Endothelial cell of umbilical vein (primary cell): ENCODE measurements around the gene SLC7A6. TPM values are rescaled to one million over a fixed set of nuclear protein-coding genes. Genes with fewer than 3 reads are reported as not detected.
A peak's percentile ranks its signal among the peaks of the same experiment; 100 is the strongest.

Experiments used
- BruUV-seq: library from RNA; stranded (reverse); fragments of 400-500 nt; replicated peaks from 2 replicates; lab custom pipeline; 2021; lab: Mats Ljungman, UMichigan
- CTCF ChIA-PET: fragments of 300-600, 350-600 bp; sonication (Branson Sonifier 250); formaldehyde crosslinking; loops from one replicate; lab custom pipeline; 2021; ENCODE audit warnings: antibody characterized with exemption, inconsistent platforms; lab: Charles Lee
- POLR2A ChIA-PET: fragments of 300-600, 350-600 bp; sonication (Branson Sonifier 250); formaldehyde crosslinking; loops from one replicate; lab custom pipeline; 2021; ENCODE audit warnings: antibody characterized with exemption, inconsistent platforms; lab: Charles Lee
- DNase-seq: peaks from one replicate; pipeline ENCODE4 v3.0.0-alpha.2; 2011; ENCODE audit warnings: low read depth, low spot score
- FAIRE-seq: peaks from 2 replicates; lab custom pipeline; 2011; peaks lifted over from hg19 to GRCh38; lab: Jason Lieb, UNC
- H2AFZ ChIP-seq: 2 replicates; pipeline ENCODE4 v1.6.0; 2012; ENCODE audit warnings: low read depth, low read length, control low read depth, inconsistent platforms
- H3K27ac ChIP-seq: 2 replicates; pipeline ENCODE4 v1.5.1; 2011; ENCODE audit warnings: low read depth, mild to moderate bottlenecking, control low read depth, low read length, moderate library complexity; ENCODE audit not compliant: insufficient read depth
- H3K27me3 ChIP-seq, 2 experiments: 2 replicates each; pipeline versions ENCODE4 v1.6.0 to v1.6.1; 2011; ENCODE audit warnings: low read length in 2 of 2, mixed read lengths in 1 of 2; ENCODE audit not compliant: control insufficient read depth in 2 of 2, insufficient read depth in 2 of 2
- H3K36me3 ChIP-seq, 2 experiments: 2 replicates in 1 of 2; 3 replicates in 1 of 2; pipeline ENCODE4 v1.5.1; 2011; ENCODE audit warnings: low read length in 2 of 2, mild to moderate bottlenecking in 1 of 2, moderate library complexity in 1 of 2; ENCODE audit not compliant: control insufficient read depth in 2 of 2, insufficient read depth in 2 of 2; ENCODE audit errors: extremely low read depth in 1 of 2
- H3K4me1 ChIP-seq: 3 replicates; pipeline ENCODE4 v1.5.1; 2011; ENCODE audit warnings: mild to moderate bottlenecking, low read length; ENCODE audit not compliant: control insufficient read depth, insufficient read depth; ENCODE audit errors: extremely low read depth
- H3K4me2 ChIP-seq: 2 replicates; pipeline ENCODE4 v1.6.1; 2011; ENCODE audit warnings: low read length, control low read depth, mixed read lengths; ENCODE audit not compliant: insufficient read depth
- H3K4me3 ChIP-seq, 3 experiments: fragments of 200-600 bp in 1 of 3; sonication (generic), shearing (Covaris generic) in 1 of 3; replicated peaks in 1 of 3; 2 replicates each; pipeline ENCODE4 v1.5.1; 2011 to 2016; ENCODE audit warnings: control low read depth in 3 of 3, low read length in 3 of 3, mild to moderate bottlenecking in 2 of 3, inconsistent platforms in 1 of 3, low read depth in 1 of 3, moderate library complexity in 1 of 3; ENCODE audit not compliant: insufficient read depth in 1 of 3
- H3K79me2 ChIP-seq: 2 replicates; pipeline ENCODE4 v1.6.0; 2012; ENCODE audit warnings: low read length, inconsistent platforms; ENCODE audit not compliant: control insufficient read depth, insufficient read depth
- H3K9ac ChIP-seq: replicated peaks from 2 replicates; pipeline ENCODE3; 2011; ENCODE audit warnings: low read length, control low read depth; ENCODE audit not compliant: insufficient read depth; ENCODE audit errors: extremely low read depth
- H3K9me1 ChIP-seq: replicated peaks from 3 replicates; pipeline ENCODE4 v1.6.0; 2011; ENCODE audit warnings: mild to moderate bottlenecking, low read length; ENCODE audit not compliant: control insufficient read depth, insufficient read depth; ENCODE audit errors: extremely low read depth
- H3K9me3 ChIP-seq: replicated peaks from 2 replicates; pipeline ENCODE4 v1.5.1; 2012; ENCODE audit warnings: low read length, inconsistent platforms; ENCODE audit not compliant: control insufficient read depth, insufficient read depth
- H4K20me1 ChIP-seq: replicated peaks from 2 replicates; pipeline ENCODE3; 2011; ENCODE audit warnings: mild to moderate bottlenecking, low read length; ENCODE audit not compliant: control insufficient read depth, insufficient read depth; ENCODE audit errors: extremely low read depth
- EZH2 ChIP-seq: IDR thresholded peaks from 2 replicates; pipeline ENCODE4 v1.6.1; 2012; ENCODE audit warnings: borderline replicate concordance, low read depth, mild to moderate bottlenecking, moderate library complexity, low read length, inconsistent platforms; ENCODE audit not compliant: severe bottlenecking
- FOS ChIP-seq: IDR thresholded peaks from 2 replicates; pipeline ENCODE4 v1.6.1; 2011; ENCODE audit warnings: mild to moderate bottlenecking, low read length, moderate library complexity, borderline replicate concordance; ENCODE audit not compliant: insufficient read depth
- GATA2 ChIP-seq: IDR thresholded peaks from 2 replicates; pipeline ENCODE4 v1.7.0; 2011; ENCODE audit warnings: low read depth, mild to moderate bottlenecking, moderate library complexity, mixed read lengths, low read length; ENCODE audit not compliant: insufficient read length, insufficient read depth
- JUN ChIP-seq: IDR thresholded peaks from 2 replicates; pipeline ENCODE4 v1.6.1; 2011; ENCODE audit warnings: borderline replicate concordance, low read depth; ENCODE audit not compliant: insufficient read length, insufficient read depth
- POLR2A ChIP-seq: IDR thresholded peaks from 2 replicates; pipeline ENCODE4 v1.6.1; 2012; ENCODE audit warnings: low read depth, mild to moderate bottlenecking, control low read depth, low read length
- POLR2AphosphoS5 ChIP-seq: IDR thresholded peaks from 2 replicates; pipeline ENCODE4 v1.6.1; 2012; ENCODE audit warnings: low read depth, mild to moderate bottlenecking, control low read depth, low read length, moderate library complexity; ENCODE audit not compliant: insufficient read depth
- dilution Hi-C: fragments of 300-500 bp; cut with MboI; formaldehyde crosslinking; loops from one replicate; pipeline ENCODE4 v1.15.0; 2019; ENCODE audit warnings: low sequenced_read_pairs; ENCODE audit not compliant: extremely low pct_ligation_motif_present
- intact Hi-C: fragments of 100-400 bp; cut with micrococcal nuclease; formaldehyde crosslinking; loops from one replicate; pipeline ENCODE4 v1.10.0; 2022
- polyA plus RNA-seq, 4 experiments: library from polyadenylated mRNA; depleted of rRNA in 3 of 4; stranded (reverse) in 3 of 4; unstranded in 1 of 4; fragments of >200 nt; gene quantifications; 2 replicates each; pipeline versions ENCODE4 v1.2.1 to v1.2.3, GENCODE V29; 2011 to 2012; ENCODE audit warnings: missing spikeins in 1 of 4
- total RNA-seq: library from RNA; stranded (reverse); gene quantifications from 2 replicates; pipeline ENCODE4 v1.2.3, GENCODE V29; 2021

SLC7A6 gene
- total and polyA plus RNA-seq, 2 donors (not counting 3 experiments of a cell fraction or from before 2014, with no cell fraction given), result 68.0 to 86.5 TPM

DNA sequence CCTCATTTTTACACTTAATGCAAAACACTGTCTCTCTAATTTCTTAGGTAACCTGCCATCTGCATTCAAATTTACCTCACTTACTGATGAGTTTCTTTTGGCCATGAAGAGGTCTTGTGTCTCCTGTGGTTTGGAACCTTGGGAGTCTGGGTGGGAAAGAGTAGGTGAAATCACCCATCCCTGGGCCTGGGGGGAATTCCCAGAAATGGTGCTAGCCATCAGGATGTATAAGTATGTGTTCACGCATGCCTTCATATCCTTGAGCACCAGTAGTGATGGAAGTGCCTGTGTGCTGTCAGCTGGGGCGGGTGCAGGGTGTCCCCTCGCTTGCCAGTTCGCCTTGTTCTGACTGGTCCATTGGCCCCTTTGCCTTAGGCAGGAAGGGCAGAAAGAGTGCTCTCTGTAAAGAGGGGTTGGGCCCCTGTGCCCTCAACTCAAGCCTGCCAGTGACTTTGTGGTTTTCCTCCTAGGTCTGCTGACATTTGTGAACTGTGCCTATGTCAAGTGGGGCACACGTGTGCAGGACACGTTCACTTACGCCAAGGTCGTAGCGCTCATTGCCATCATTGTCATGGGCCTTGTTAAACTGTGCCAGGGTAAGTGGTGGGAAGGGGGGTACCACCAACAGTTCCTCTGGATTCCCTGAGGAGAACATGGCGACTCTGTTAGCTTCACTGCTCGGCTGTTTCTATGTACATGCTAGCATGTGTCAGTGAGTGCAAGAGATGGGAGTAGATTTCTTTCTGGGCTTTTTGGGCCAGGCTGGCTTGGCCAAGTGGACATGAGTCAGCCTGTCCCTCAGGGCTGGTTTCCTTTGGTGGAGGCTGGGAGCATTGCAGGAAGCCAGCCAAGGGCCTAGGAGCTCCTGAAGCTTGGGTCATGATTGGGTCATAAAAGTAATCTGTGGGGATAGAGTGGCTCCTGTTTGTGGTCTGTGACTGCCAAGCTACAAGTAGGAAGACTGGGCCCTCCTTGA lies 23.2 kb downstream of the SLC7A6 start:
- DNase-seq, result peak; percentile 89
- no TSS peak for BruUV-seq
- no peaks in the 10 kb centered on the region for H4K20me1 ChIP-seq
- CTCF ChIA-PET, result interaction anchor here (0.8 to 3.3 kb wide), 8 partner anchors 11 to 45 kb away, joined by 3 to 81 read pairs (median 4); partner anchors contain the start of genes PRMT7, SLC7A6 and SLC7A6OS
- peak overlapping the region; percentile 34 for H3K27ac ChIP-seq
- no peak overlapping the region for H3K9ac ChIP-seq
- dilution Hi-C loops, result no loop called here
- H3K36me3 ChIP-seq, result peaks cover 1 to 4% of the 10 kb centered on the region in 2 experiments
- H3K4me2 ChIP-seq, result peak overlapping the region; percentile 2
- no peaks in the 10 kb centered on the region for H3K9me1 ChIP-seq
- intact Hi-C loops, result loop anchor here (1.0 to 2.0 kb wide), 2 partner anchors 23 to 41 kb away; partner anchors contain the start of gene SLC7A6
- H3K4me1 ChIP-seq, result peaks cover 69% of the 10 kb centered on the region
- peak; percentile 13 for TF ChIP-seq POLR2A
- no peak for TF ChIP-seq EZH2
- TF ChIP-seq GATA2, result no peak
- peak; percentile 31 for TF ChIP-seq JUN
- TF ChIP-seq FOS, result peak; percentile 86
- peak; percentile 60 for TF ChIP-seq POLR2AphosphoS5
- peak; percentile 96 for FAIRE-seq
- no peak overlapping the region for H3K4me3 ChIP-seq
- no peaks in the 10 kb centered on the region for H3K9me3 ChIP-seq
- POLR2A ChIA-PET, result interaction anchor here (0.7 to 1.0 kb wide), 2 partner anchors 23 kb away, joined by 4 to 6 read pairs; partner anchors contain the start of genes PRMT7, SLC7A6 and SLC7A6OS
- peaks cover 58% of the 10 kb centered on the region for H3K79me2 ChIP-seq
- no peaks in the 10 kb centered on the region for H3K27me3 ChIP-seq
- no peak overlapping the region for H2AFZ ChIP-seq
